ENCODE data around the gene EFHC1. TPM values are rescaled to one million over a fixed set of nuclear protein-coding genes. Genes with fewer than 3 reads are reported as not detected.

EFHC1 gene
- total and polyA plus RNA-seq, 2 experiments from 2014 or later, result 17.4 to 18.3 TPM

GRCh38 chr6:52573295-52573694 lies 153.2 kb downstream of the EFHC1 start:
- 37% methylated on average over 2 of the region's 2 CpGs for WGBS (ENCODE audit: low lambda C conversion rate, missing lambda C conversion rate)
- no peaks in the 10 kb centered on the region for H3K27me3 ChIP-seq
- H3K9me3 ChIP-seq (ENCODE audit: low read depth), result no peaks in the 10 kb centered on the region
- peaks cover 62% of the 10 kb centered on the region for H3K4me1 ChIP-seq (ENCODE audit: insufficient read depth)
- no peak overlapping the region for H3K4me3 ChIP-seq
- no peak for DNase-seq (ENCODE audit: low spot score)
- TF ChIP-seq EZH2phosphoT487 (IDR thresholded peaks at IDR 0.05; ENCODE audit: low read depth, severe bottlenecking, unreplicated experiment), result no peak
- TF ChIP-seq EZH2 (IDR thresholded peaks at IDR 0.05; ENCODE audit: borderline replicate concordance), result no peak
- no peak for TF ChIP-seq CTCF (IDR thresholded peaks at IDR 0.05; ENCODE audit: poor library complexity)
- peaks cover 83% of the 10 kb centered on the region for H3K79me2 ChIP-seq
- H3K4me2 ChIP-seq, result peak overlapping the region; percentile 87
- H3K27ac ChIP-seq, result peak overlapping the region; percentile 44
- H3K9me2 ChIP-seq (replicated peaks; ENCODE audit: insufficient read depth), result no peaks in the 10 kb centered on the region
- H2AFZ ChIP-seq, result no peak overlapping the region
- H3K36me3 ChIP-seq (replicated peaks; ENCODE audit: insufficient read depth, low read depth), result no peaks in the 10 kb centered on the region
- peaks cover 11% of the 10 kb centered on the region for H4K20me1 ChIP-seq (ENCODE audit: insufficient read depth, poor library complexity, severe bottlenecking)

Other genes with a start within 250 kb of the EFHC1 start
- gene IL17A, start 234.0 kb upstream of the EFHC1 start, total RNA-seq, result not detected in 2 replicates
- not detected in 2 replicates for gene IL17A, start 234.0 kb upstream of the EFHC1 start, polyA plus RNA-seq
- gene IL17F, start 175.8 kb upstream of the EFHC1 start, total RNA-seq, result not detected in 2 replicates
- not detected in 2 replicates for gene IL17F, start 175.8 kb upstream of the EFHC1 start, polyA plus RNA-seq
- 36.4 and 40.7 TPM in 2 replicates for gene MCM3, start 135.6 kb upstream of the EFHC1 start, total RNA-seq
- gene MCM3, start 135.6 kb upstream of the EFHC1 start, polyA plus RNA-seq, result 32.6 and 33.8 TPM in 2 replicates
- gene PAQR8, start 58.2 kb upstream of the EFHC1 start, total RNA-seq, result 34.0 and 36.9 TPM in 2 replicates
- gene PAQR8, start 58.2 kb upstream of the EFHC1 start, polyA plus RNA-seq, result 20.3 and 20.8 TPM in 2 replicates
- gene TRAM2, start 156.7 kb downstream of the EFHC1 start, total RNA-seq, result 47.6 and 48.2 TPM in 2 replicates
- gene TRAM2, start 156.7 kb downstream of the EFHC1 start, polyA plus RNA-seq, result 20.8 and 29.6 TPM in 2 replicates